Gastroesophageal sphincter (tissue), 4 donors: ENCODE measurements around the gene TAS1R3. TPM values are rescaled to one million over a fixed set of nuclear protein-coding genes. Genes with fewer than 3 reads are reported as not detected.

ENCODE experiments used
- ATAC-seq: fragments of 150-250 bp; one replicate; pipeline ENCODE4 v1.9.1; 2016; ENCODE audit warnings: mild to moderate bottlenecking, moderate library complexity
- H3K27ac ChIP-seq, 4 donors: fragments of 200-600 bp; sonication (generic) in 3 of 4; 1 replicate in 3 of 4; 2 replicates in 1 of 4; pipeline ENCODE4 v1.5.1; 2016 to 2019
- H3K27me3 ChIP-seq: fragments of 200-600 bp; sonication (generic); one replicate; pipeline ENCODE4 v1.5.1; 2019
- H3K36me3 ChIP-seq, 2 donors: fragments of 200-600 bp; sonication (generic); one replicate each; pipeline ENCODE4 v1.5.1; 2019; ENCODE audit warnings: control low read depth in 1 of 2
- H3K4me1 ChIP-seq, 3 donors: fragments of 200-600 bp; sonication (generic); 1 replicate in 2 of 3; 2 replicates in 1 of 3; pipeline ENCODE4 v1.5.1; 2016 to 2019; ENCODE audit warnings: control low read depth in 2 of 3
- H3K4me3 ChIP-seq, 2 donors: fragments of 200-600 bp; sonication (generic); one replicate each; pipeline ENCODE4 v1.5.1; 2019; ENCODE audit warnings: mild to moderate bottlenecking in 1 of 2, moderate library complexity in 1 of 2
- H3K9me3 ChIP-seq, 3 donors: fragments of 200-600 bp; sonication (generic); one replicate each; pipeline ENCODE4 v1.5.1; 2017 to 2019; ENCODE audit warnings: control low read depth in 2 of 3
- EP300 ChIP-seq: sonication (generic); formaldehyde crosslinking; IDR thresholded peaks from one replicate; pipeline ENCODE4 v1.6.1; 2017; ENCODE audit warnings: antibody characterized with exemption, mild to moderate bottlenecking
- POLR2A ChIP-seq, 2 donors: fragments of 450-650 bp; IDR thresholded peaks; one replicate each; pipeline ENCODE4 v1.6.1; 2017; ENCODE audit warnings: antibody characterized with exemption in 2 of 2, mild to moderate bottlenecking in 2 of 2, moderate library complexity in 1 of 2
- POLR2AphosphoS5 ChIP-seq: sonication (generic); formaldehyde crosslinking; IDR thresholded peaks from one replicate; pipeline ENCODE4 v1.6.1; 2017; ENCODE audit warnings: antibody characterized with exemption
- WGBS, 2 donors: methylation state at CpG; one replicate each; pipeline ENCODE4 v1.1.5; 2018; ENCODE audit warnings: low coverage in 1 of 2; 5-methylcytosine and 5-hydroxymethylcytosine counted together
- total RNA-seq, 4 donors: library from RNA; depleted of rRNA; stranded (reverse); fragments of >200 nt; gene quantifications; one replicate each; pipeline ENCODE4 v1.1.0, GENCODE V29; 2016
- TF ChIP-seq, protein P1 (sequence below), 4 experiments: fragments of 200-600 bp in 2 of 4; fragments of 450-650 bp in 2 of 4; sonication (generic) in 1 of 4; IDR thresholded peaks; one replicate each; pipeline ENCODE4 v1.5.1; 2017 to 2019; ENCODE audit warnings: antibody characterized with exemption in 4 of 4, mild to moderate bottlenecking in 2 of 4, moderate library complexity in 2 of 4

The TAS1R3 gene
- total RNA-seq, 4 donors from 2014 or later = 0.12 to 0.54 (median 0.40) TPM; not detected in 1

DNA sequence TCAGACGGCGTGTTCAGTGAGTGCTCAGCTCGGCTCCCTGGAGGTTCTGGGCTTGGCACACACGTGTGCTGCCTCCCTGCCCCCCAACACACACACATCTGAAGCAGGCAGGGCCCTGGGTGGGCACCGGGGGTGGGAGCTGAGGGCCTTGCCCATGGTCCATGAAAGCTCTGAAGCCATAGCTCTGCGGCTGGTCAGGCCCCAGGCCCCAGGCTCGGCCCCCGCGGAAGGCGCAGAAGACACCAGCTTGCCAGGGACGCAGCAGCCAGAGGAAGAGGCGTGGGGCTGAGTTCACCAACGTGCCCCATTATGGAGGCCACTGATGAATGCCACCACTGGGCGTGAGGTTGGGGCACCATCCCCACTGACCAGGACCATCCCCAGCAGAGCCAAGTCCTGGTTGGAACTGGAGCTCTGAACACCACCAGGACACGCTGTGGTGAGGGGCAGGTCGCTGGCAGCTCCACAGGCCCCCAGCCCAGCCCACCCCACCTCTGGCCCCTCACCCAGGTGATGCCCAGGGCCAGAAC is 39.8 kb downstream of the TAS1R3 start:
- WGBS, 2 donors = no CpG with 5 or more reads among the region's 16 CpGs
- no peak overlapping the region for H3K27ac ChIP-seq
- H3K4me1 ChIP-seq = peaks cover 0 to 38% (median 23%) of the 10 kb centered on the region in 3 donors
- no peak for TF ChIP-seq POLR2A (IDR thresholded peaks at IDR 0.05)
- TF ChIP-seq POLR2AphosphoS5 = no peak
- TF ChIP-seq, protein P1, sequence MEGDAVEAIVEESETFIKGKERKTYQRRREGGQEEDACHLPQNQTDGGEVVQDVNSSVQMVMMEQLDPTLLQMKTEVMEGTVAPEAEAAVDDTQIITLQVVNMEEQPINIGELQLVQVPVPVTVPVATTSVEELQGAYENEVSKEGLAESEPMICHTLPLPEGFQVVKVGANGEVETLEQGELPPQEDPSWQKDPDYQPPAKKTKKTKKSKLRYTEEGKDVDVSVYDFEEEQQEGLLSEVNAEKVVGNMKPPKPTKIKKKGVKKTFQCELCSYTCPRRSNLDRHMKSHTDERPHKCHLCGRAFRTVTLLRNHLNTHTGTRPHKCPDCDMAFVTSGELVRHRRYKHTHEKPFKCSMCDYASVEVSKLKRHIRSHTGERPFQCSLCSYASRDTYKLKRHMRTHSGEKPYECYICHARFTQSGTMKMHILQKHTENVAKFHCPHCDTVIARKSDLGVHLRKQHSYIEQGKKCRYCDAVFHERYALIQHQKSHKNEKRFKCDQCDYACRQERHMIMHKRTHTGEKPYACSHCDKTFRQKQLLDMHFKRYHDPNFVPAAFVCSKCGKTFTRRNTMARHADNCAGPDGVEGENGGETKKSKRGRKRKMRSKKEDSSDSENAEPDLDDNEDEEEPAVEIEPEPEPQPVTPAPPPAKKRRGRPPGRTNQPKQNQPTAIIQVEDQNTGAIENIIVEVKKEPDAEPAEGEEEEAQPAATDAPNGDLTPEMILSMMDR (IDR thresholded peaks at IDR 0.05) = no peak
- no peak for TF ChIP-seq EP300
- no peaks in the 10 kb centered on the region for H3K27me3 ChIP-seq
- H3K9me3 ChIP-seq = no peaks in the 10 kb centered on the region
- no peak for ATAC-seq
- no peak overlapping the region for H3K4me3 ChIP-seq
- peaks cover 0 to 17% of the 10 kb centered on the region in 2 donors for H3K36me3 ChIP-seq

DNA sequence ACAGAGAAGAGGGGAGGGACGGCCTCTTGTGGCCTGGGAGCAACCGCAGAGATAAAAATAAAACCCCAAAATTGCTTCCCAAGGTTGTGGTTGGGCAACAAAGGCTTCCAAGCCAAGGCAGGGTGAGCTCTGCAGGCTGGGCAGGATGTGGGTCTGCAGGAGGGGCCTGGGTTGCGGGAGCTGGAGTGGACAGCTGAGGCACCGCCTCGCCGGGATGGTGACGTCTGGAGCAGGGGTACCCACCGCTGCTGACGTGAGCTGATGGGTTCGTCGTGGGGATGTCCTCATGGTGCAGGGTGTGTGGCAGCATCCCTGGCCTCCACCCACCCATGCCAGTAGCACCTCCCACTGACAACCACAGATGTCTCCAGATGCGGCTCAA is 40.3 kb downstream of the TAS1R3 start:
- Histone ChIP-seq H3K9me3 (no peaks in the 10 kb centered on the region), H3K27ac (peak overlapping the region in 2 of 4 donors; percentile 28 to 69), H3K36me3 (peaks cover 0 to 17% of the 10 kb centered on the region in 2 donors), H3K4me3 (no peak overlapping the region), H3K27me3 (no peaks in the 10 kb centered on the region), H3K4me1 (peaks cover 0 to 43% (median 27%) of the 10 kb centered on the region in 3 donors)
- no peak for ATAC-seq
- no peak for TF ChIP-seq POLR2A (IDR thresholded peaks at IDR 0.05)
- no peak for TF ChIP-seq EP300
- TF ChIP-seq POLR2AphosphoS5 = no peak
- TF ChIP-seq, protein P1 (IDR thresholded peaks at IDR 0.05) = no peak
- 53 to 59% methylated on average over 8 to 9 of the region's 12 CpGs for WGBS, 2 donors

DNA sequence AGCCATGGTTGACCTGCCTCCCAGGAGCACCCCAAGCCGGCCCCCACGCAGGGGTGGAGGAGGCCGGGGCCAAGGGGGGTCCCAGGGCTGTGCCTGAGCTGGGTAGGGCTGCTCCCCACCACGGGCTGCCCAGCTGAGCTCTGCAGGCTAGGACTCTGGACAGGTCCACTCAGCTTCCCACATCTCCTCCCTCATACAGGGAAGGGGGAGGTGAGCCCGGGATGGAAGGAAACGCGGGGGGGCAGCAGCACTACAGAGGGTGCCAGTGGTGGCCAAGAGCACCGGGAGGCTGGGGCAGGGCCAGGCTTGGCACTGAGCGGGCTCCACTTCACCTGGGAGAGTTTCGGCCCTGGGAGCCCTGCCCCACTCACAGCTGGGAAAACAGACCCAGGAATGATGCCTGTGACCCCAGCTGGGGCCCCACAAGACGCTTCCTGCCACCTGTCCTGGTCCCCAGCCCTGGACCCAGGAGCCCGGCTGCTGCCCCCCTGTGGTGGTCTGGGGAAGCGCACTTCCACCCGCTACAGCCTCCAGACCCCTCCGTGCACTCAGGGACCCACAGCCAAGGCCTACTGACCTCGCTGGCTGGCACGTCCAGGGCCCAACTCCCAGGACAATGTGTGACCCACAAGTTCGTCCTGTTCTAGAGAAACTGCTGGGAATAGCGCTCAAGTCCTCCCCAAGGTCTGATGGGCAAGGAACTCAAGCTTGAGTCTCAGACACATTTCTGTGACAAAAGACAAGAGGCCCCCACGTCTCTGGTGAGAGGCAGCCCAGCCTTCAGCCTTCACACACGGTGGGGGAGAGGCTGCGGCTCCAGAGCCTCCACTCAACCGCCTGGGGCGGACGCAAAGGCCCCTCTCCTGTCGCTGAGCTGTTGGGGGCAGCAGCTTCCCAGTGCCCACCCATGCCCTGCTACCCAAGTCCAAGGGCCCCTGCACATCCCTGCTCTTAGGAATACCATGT is 40.9 kb downstream of the TAS1R3 start:
- Histone ChIP-seq H3K4me1 (peaks cover 0 to 43% (median 27%) of the 10 kb centered on the region in 3 donors), H3K27ac (peak overlapping the region in 3 of 4 donors; percentile 28 to 69 (median 46))

DNA sequence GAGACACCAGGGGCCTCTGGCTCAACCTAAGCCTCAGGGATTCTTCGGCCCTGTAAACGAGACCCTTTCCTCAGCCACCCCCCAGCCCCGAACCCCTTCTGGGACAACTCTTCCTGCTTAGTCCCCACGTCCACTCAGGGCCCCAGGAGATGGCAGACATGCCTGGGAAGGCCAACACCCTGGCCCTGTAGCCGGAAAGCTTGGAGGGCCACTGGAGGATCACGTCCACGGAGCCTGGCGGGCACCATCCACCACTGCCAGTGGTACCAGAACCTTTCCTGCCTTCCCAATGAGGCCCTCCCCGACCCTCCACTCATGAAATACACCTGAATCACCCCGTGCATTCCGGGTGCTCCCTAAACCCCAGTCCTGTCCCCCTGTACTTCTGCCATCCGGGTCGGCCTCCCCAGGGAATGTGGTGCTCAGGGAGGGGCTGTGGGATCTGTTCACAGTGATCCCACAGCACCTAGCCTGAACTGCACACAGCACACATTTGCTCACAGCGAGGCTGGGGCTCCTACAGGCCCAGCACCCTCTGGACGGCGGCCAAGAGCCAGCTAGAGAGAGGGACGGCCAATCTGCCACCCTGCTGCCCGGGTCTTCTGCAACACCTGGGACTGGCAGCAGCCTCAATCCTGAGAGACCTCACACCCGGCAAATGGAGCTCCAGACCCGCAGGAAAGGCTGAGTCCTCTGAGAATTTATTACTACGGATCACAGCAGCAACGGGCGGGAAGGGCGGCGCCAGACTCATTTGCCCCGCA is 42.2 kb downstream of the TAS1R3 start:
- Histone ChIP-seq H3K4me1 (peaks cover 0 to 43% (median 27%) of the 10 kb centered on the region in 3 donors), H3K36me3 (peaks cover 0 to 17% of the 10 kb centered on the region in 2 donors), H3K4me3 (peak overlapping the region in 1 of 2 donors; percentile 99), H3K27me3 (no peaks in the 10 kb centered on the region), H3K9me3 (no peaks in the 10 kb centered on the region), H3K27ac (peak overlapping the region in 1 of 4 donors; percentile 99)
- ATAC-seq = no peak
- TF ChIP-seq, protein P1 (IDR thresholded peaks at IDR 0.05) = no peak
- TF ChIP-seq POLR2AphosphoS5 (no peak), POLR2A (IDR thresholded peaks at IDR 0.05) (no peak), EP300 (no peak)
- WGBS, 2 donors = 77 to 91% methylated on average over 7 to 8 of the region's 26 CpGs

More for the DNA sequence above, 40.9 kb downstream of the TAS1R3 start:
- ATAC-seq = peak; percentile 16
- WGBS, 2 donors = no CpG with 5 or more reads among the region's 26 CpGs
- TF ChIP-seq, protein P1 (IDR thresholded peaks at IDR 0.05) = peak in 3 of 4 experiments; percentile 82 to 98 (median 86)
- TF ChIP-seq EP300 = no peak
- Histone ChIP-seq H3K36me3 (peaks cover 0 to 17% of the 10 kb centered on the region in 2 donors), H3K27me3 (no peaks in the 10 kb centered on the region), H3K9me3 (no peaks in the 10 kb centered on the region), H3K4me3 (no peak overlapping the region)
